ENCODE data around the gene EXOC6B.

DNA sequence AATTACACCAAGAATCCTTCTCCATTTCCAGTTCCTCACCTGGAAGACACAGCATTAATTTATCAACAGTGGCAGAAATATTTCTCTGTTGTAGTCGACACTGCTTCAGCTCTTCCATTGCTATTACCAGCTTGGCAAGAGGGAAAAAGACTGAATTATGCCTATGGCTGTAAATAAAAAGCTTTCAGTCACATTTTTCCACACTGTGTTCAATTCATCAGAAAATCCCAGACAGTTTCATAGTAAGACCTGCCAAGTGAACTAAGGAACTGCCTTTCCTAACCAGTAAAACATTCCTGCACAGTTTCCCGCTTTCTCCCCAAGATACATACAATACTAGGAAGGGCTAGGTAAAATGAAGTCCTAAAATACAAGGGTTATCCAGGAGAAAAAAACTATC lies 94.7 kb downstream of the EXOC6B start:
- TF ChIP-seq CTCF (IDR thresholded peaks at IDR 0.05 in 4 of 5, conservative IDR thresholded peaks at IDR 0.05 in 1 of 5): no peak
- no peak for TF ChIP-seq POLR2A (IDR thresholded peaks at IDR 0.05)

Measured in gastrocnemius medialis (tissue), 4 donors.